ENCODE measurements around the gene CCDC137. TPM values are rescaled to one million over a fixed set of nuclear protein-coding genes. Genes with fewer than 3 reads are reported as not detected.
A peak's percentile ranks its signal among the peaks of the same experiment; 100 is the strongest.

Gene CCDC137
- polyA plus RNA-seq, 1 of the 3 experiments (the other 2 are of a cell fraction), result 62.4 TPM

DNA sequence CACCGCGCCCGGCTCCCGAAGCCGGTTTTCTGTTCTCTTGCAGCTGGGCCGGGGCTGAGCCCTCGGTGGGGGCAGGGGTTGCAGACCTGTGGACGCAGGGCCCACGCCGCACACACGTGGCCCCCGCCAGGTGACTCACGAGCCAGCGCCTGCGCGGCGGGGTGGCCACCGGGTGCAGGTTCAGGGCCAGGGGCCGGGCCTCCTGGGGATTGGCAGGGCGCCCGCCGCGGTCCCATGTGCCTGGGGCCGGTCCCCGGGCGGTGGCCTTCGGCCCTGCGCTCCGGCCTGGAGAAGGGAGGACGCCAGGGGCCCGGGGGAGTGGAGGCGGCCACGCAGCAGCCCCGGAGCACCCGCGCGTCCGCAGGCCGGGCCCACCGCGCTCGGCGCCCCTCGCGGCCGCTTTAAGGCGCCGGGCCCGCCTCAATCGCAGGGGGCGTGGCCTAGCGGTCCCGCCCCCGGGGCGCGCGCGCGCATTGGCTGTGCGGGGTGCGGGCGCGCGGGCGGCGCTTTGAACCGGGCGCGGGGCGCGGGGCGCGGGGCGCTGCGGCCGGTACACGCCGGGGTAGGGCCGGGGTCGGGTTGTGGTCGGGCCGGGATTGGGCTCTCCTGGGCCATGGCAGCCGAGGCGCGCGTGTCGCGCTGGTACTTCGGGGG is 45.4 kb downstream of the CCDC137 start, which contains the start of gene SLC25A10 (continued):
- TF ChIP-seq RFX5 (IDR thresholded peaks at IDR 0.05; ENCODE audit: low read length) (no peak), CHD2 (IDR thresholded peaks at IDR 0.05; ENCODE audit: low read length, partially characterized antibody) (peak; percentile 9), FOSL2 (IDR thresholded peaks at IDR 0.05; ENCODE audit: borderline replicate concordance, low read depth) (peak; percentile 64; the same call in 1 of the 2 replicates)

GRCh38 chr17:81712468-81713003 is 46.0 kb downstream of the CCDC137 start:
- no peaks in the 10 kb centered on the region for H3K9me2 ChIP-seq
- H3K27me3 ChIP-seq (ENCODE audit: insufficient read depth), result no peaks in the 10 kb centered on the region
- peak; percentile 90 for DNase-seq
- peaks cover 28% of the 10 kb centered on the region for H3F3A ChIP-seq (replicated peaks; ENCODE audit: insufficient read depth)
- no peaks in the 10 kb centered on the region for H3K9me3 ChIP-seq
- peaks cover 24% of the 10 kb centered on the region; the same call in 1 of the 2 replicates for H3K79me2 ChIP-seq (ENCODE audit: insufficient read depth)
- WGBS (ENCODE audit: low lambda C conversion rate), result 1% methylated on average over 8 of the region's 41 CpGs
- peak overlapping the region; percentile 69 for H3K9ac ChIP-seq
- CTCF ChIA-PET, result interaction anchor here (0.6 to 4.4 kb wide), 7 partner anchors 11 to 150 kb away, joined by 3 to 33 read pairs (median 4); no protein-coding TSS in a partner anchor
- POLR2A ChIA-PET, result interaction anchor here (0.6 to 3.8 kb wide), 7 partner anchors 10 to 266 kb away, joined by 3 to 30 read pairs (median 6); partner anchors contain the start of genes MCRIP1 and MRPL12
- peak overlapping the region; percentile 13 to 75; a peak in 3 of 4 replicates for H3K27ac ChIP-seq (ENCODE audit: low read depth in 2 of 2, low read length in 1 of 2)
- peak overlapping the region; percentile 73 to 80 for H3K4me3 ChIP-seq (ENCODE audit: low read depth in 2 of 2, low read length in 1 of 2)
- peaks cover 22 to 33% of the 10 kb centered on the region in 2 experiments; a peak in 3 of 4 replicates for H3K4me1 ChIP-seq (ENCODE audit: control insufficient read depth in 1 of 2, insufficient read depth in 2 of 2, low read depth in 1 of 2, low read length in 1 of 2)
- peaks cover 0 to 19% of the 10 kb centered on the region in 2 experiments for H3K36me3 ChIP-seq (replicated peaks in 1 of 2; ENCODE audit: control insufficient read depth in 1 of 2, insufficient read depth in 2 of 2, low read length in 1 of 2)
- no peaks in the 10 kb centered on the region for H4K20me1 ChIP-seq (ENCODE audit: insufficient read depth)
- peak overlapping the region; percentile 29; the same call in 1 of the 2 replicates for H2AFZ ChIP-seq (ENCODE audit: low read depth)
- peak overlapping the region; percentile 89 for H3K4me2 ChIP-seq
- 0 out of 2 replicates have a peak, but pooled peaks have one; percentile 1 for TF ChIP-seq MXI1 (IDR thresholded peaks at IDR 0.05; ENCODE audit: low read depth, low read length)
- no peak for TF ChIP-seq NRF1 (IDR thresholded peaks at IDR 0.05; ENCODE audit: low read depth, low read length)
- TF ChIP-seq, protein P1, sequence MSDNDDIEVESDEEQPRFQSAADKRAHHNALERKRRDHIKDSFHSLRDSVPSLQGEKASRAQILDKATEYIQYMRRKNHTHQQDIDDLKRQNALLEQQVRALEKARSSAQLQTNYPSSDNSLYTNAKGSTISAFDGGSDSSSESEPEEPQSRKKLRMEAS (IDR thresholded peaks at IDR 0.05; ENCODE audit: low read depth), result 0 out of 2 replicates have a peak, but pooled peaks have one; percentile 9
- no peak for TF ChIP-seq FOXJ3 (CRISPR knock-in tag; IDR thresholded peaks at IDR 0.05)
- no peak for TF ChIP-seq TEAD4 (IDR thresholded peaks at IDR 0.05; ENCODE audit: borderline replicate concordance, insufficient read depth)
- TF ChIP-seq IRF3 (IDR thresholded peaks at IDR 0.05; ENCODE audit: low read depth, low read length), result no peak
- TF ChIP-seq TAF1 (IDR thresholded peaks at IDR 0.05; ENCODE audit: borderline replicate concordance, low read depth, low read length), result no peak
- TF ChIP-seq FOXM1 (IDR thresholded peaks at IDR 0.05; ENCODE audit: low read depth), result no peak
- TF ChIP-seq SMC3 (IDR thresholded peaks at IDR 0.05; ENCODE audit: low read depth, low read length), result no peak
- TF ChIP-seq RAD21 (IDR thresholded peaks at IDR 0.05; ENCODE audit: low read length), result peak; percentile 32
- TF ChIP-seq RXRA (IDR thresholded peaks at IDR 0.05; ENCODE audit: borderline replicate concordance, low read depth), result no peak
- TF ChIP-seq NFIC (IDR thresholded peaks at IDR 0.05; ENCODE audit: borderline replicate concordance), result no peak
- TF ChIP-seq EZH2phosphoT487 (IDR thresholded peaks at IDR 0.05; ENCODE audit: borderline replicate concordance, low read depth), result no peak
- TF ChIP-seq CHD2 (IDR thresholded peaks at IDR 0.05; ENCODE audit: low read length, partially characterized antibody), result no peak
- 0 out of 2 replicates have a peak, but pooled peaks have one; percentile 13 for TF ChIP-seq SIN3A (IDR thresholded peaks at IDR 0.05; ENCODE audit: borderline replicate concordance, low read depth, low read length)
- TF ChIP-seq FOSL2 (IDR thresholded peaks at IDR 0.05; ENCODE audit: borderline replicate concordance, low read depth), result no peak
- TF ChIP-seq RCOR1 (IDR thresholded peaks at IDR 0.05; ENCODE audit: low read length), result no peak
- no peak for TF ChIP-seq MEF2A (IDR thresholded peaks at IDR 0.05; ENCODE audit: borderline replicate concordance, low read depth)
- TF ChIP-seq POLR2AphosphoS5 (IDR thresholded peaks at IDR 0.05; ENCODE audit: low read depth, low read length), result no peak
- TF ChIP-seq, protein P2, sequence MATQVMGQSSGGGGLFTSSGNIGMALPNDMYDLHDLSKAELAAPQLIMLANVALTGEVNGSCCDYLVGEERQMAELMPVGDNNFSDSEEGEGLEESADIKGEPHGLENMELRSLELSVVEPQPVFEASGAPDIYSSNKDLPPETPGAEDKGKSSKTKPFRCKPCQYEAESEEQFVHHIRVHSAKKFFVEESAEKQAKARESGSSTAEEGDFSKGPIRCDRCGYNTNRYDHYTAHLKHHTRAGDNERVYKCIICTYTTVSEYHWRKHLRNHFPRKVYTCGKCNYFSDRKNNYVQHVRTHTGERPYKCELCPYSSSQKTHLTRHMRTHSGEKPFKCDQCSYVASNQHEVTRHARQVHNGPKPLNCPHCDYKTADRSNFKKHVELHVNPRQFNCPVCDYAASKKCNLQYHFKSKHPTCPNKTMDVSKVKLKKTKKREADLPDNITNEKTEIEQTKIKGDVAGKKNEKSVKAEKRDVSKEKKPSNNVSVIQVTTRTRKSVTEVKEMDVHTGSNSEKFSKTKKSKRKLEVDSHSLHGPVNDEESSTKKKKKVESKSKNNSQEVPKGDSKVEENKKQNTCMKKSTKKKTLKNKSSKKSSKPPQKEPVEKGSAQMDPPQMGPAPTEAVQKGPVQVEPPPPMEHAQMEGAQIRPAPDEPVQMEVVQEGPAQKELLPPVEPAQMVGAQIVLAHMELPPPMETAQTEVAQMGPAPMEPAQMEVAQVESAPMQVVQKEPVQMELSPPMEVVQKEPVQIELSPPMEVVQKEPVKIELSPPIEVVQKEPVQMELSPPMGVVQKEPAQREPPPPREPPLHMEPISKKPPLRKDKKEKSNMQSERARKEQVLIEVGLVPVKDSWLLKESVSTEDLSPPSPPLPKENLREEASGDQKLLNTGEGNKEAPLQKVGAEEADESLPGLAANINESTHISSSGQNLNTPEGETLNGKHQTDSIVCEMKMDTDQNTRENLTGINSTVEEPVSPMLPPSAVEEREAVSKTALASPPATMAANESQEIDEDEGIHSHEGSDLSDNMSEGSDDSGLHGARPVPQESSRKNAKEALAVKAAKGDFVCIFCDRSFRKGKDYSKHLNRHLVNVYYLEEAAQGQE (IDR thresholded peaks at IDR 0.05; ENCODE audit: low read depth, low read length), result no peak
- TF ChIP-seq ELF1 (IDR thresholded peaks at IDR 0.05), result no peak
- no peak for TF ChIP-seq TCF12 (IDR thresholded peaks at IDR 0.05)
- no peak for TF ChIP-seq GABPA (IDR thresholded peaks at IDR 0.05; ENCODE audit: low read depth)
- TF ChIP-seq EP300 (IDR thresholded peaks at IDR 0.05; ENCODE audit: borderline replicate concordance in 1 of 2, low read depth in 1 of 2, low read length in 1 of 2), result no peak
